Psoas muscle (tissue), 8 donors: ENCODE results near the gene ZC3HAV1. TPM values are rescaled to one million over a fixed set of nuclear protein-coding genes. Genes with fewer than 3 reads are reported as not detected.
A peak's percentile ranks its signal among the peaks of the same experiment; 100 is the strongest.
"Not testable (repeated sequence)": the region's sequence is repeated elsewhere in the genome, so short reads cannot be mapped to it uniquely, and the experiment has no call there.

Source experiments
- ATAC-seq, 4 donors: fragments of 200-7000 bp; cut with Tn5 transposase; one replicate each; pipeline ENCODE4 v1.9.1; 2020; ENCODE audit warnings: moderate library complexity in 3 of 4, mild to moderate bottlenecking in 2 of 4
- DNase-seq, 2 donors: peaks; one replicate each; pipeline ENCODE4 v3.0.0-alpha.2; 2020
- H3K27ac ChIP-seq: fragments of 200-600 bp; one replicate; pipeline ENCODE4 v1.8.0; 2022
- H3K27me3 ChIP-seq, 3 donors: fragments of 200-600 bp in 1 of 3; one replicate each; pipeline versions ENCODE4 v1.6.1 to v1.8.0; 2013 to 2022; ENCODE audit warnings: low read length in 2 of 3, mild to moderate bottlenecking in 2 of 3, moderate library complexity in 1 of 3; ENCODE audit not compliant: insufficient read depth in 3 of 3
- H3K36me3 ChIP-seq, 2 donors: fragments of 200-600 bp in 1 of 2; one replicate each; pipeline versions ENCODE4 v1.6.1 to v1.8.0; 2013 to 2022; ENCODE audit warnings: low read depth in 1 of 2, mild to moderate bottlenecking in 1 of 2, moderate library complexity in 1 of 2; ENCODE audit not compliant: insufficient read depth in 1 of 2
- H3K4me1 ChIP-seq: fragments of 200-600 bp; one replicate; pipeline ENCODE4 v1.8.0; 2022
- H3K4me3 ChIP-seq: fragments of 200-600 bp; one replicate; pipeline ENCODE4 v1.8.0; 2022; ENCODE audit warnings: mild to moderate bottlenecking
- H3K9me3 ChIP-seq: fragments of 200-600 bp; one replicate; pipeline ENCODE4 v1.8.0; 2022
- WGBS, 3 donors: extraction: QIAGEN DNeasy Blood & Tissue Kit; methylation state at CpG; one replicate each; pipeline versions ENCODE4 v1.1.6 to v1.1.7; 2013; 5-methylcytosine and 5-hydroxymethylcytosine counted together
- intact Hi-C, 2 donors: fragments of 100-400 bp; cut with DNase I; formaldehyde crosslinking; loops; one replicate each; pipeline versions ENCODE4 v1.11.0 to v1.14.2; 2022
- polyA plus RNA-seq, 3 donors: library from polyadenylated mRNA; stranded (reverse); fragments of 200-250 nt; gene quantifications; one replicate each; pipeline ENCODE4 v1.2.3, GENCODE V29; 2013
- total RNA-seq, 4 donors: library from RNA; stranded (reverse); fragmentation: NEBNext Ultra II Directional in 2 of 4; extraction: Animal tissue kit (Norgen Biotek cat#: 25700) in 2 of 4; gene quantifications; one replicate each; pipeline versions ENCODE4 v1.2.1 to v1.2.4, GENCODE V29; 2021 to 2023
- TF ChIP-seq, protein P1 (sequence below): fragments of 200-600 bp; IDR thresholded peaks from one replicate; pipeline ENCODE4 v1.8.0; 2022; ENCODE audit warnings: antibody characterized with exemption
- donor health status: healthy with polysubstance abuse.
- donor health status: DM: no; HTN: no; CAD: no; lungs with moderate emphysema.
- donor health status: Bipolar disorder and iron deficiency.
- donor health status: healthy.
- donor health status: DM: yes; HTN: yes; CAD: no.
- donor health status: DM: no; HTN: no; CAD: no.
- donor health status: DM: no; HTN: no; CAD: no.
- donor health status: DM: yes; HTN: yes; CAD: no.

Gene ZC3HAV1
- total and polyA plus RNA-seq, 7 donors: 1.6 to 5.3 (median 3.9) TPM

DNA sequence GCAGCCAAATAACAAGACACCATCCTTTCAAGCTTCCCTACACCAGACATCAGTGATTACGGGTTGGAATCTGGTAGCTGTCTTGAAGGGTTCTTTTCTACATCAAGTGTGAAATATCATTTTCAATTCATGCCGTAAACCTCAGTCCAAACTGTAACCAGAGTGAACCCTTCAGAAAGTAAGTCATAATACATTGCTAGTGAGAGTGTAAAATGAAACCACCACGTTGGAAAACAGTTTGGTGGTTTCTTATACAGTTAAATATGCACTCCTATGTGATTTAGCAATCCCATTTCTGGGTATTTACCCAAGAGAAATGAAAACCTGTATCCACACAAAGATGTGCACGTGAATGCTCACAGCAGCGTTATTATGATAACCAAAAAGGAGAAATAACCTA lies 48.1 kb downstream of the ZC3HAV1 start:
- TF ChIP-seq, protein P1, sequence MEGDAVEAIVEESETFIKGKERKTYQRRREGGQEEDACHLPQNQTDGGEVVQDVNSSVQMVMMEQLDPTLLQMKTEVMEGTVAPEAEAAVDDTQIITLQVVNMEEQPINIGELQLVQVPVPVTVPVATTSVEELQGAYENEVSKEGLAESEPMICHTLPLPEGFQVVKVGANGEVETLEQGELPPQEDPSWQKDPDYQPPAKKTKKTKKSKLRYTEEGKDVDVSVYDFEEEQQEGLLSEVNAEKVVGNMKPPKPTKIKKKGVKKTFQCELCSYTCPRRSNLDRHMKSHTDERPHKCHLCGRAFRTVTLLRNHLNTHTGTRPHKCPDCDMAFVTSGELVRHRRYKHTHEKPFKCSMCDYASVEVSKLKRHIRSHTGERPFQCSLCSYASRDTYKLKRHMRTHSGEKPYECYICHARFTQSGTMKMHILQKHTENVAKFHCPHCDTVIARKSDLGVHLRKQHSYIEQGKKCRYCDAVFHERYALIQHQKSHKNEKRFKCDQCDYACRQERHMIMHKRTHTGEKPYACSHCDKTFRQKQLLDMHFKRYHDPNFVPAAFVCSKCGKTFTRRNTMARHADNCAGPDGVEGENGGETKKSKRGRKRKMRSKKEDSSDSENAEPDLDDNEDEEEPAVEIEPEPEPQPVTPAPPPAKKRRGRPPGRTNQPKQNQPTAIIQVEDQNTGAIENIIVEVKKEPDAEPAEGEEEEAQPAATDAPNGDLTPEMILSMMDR: no peak
- ATAC-seq (no peak), DNase-seq (no peak)
- peaks cover 2 to 45% of the 10 kb centered on the region in 2 donors for H3K36me3 ChIP-seq
- no peaks in the 10 kb centered on the region for H3K27me3 ChIP-seq
- H3K4me3 ChIP-seq: no peak overlapping the region
- intact Hi-C loops: no loop called here
- no peaks in the 10 kb centered on the region for H3K4me1 ChIP-seq
- peak overlapping the region; percentile 37 for H3K27ac ChIP-seq
- H3K9me3 ChIP-seq: no peaks in the 10 kb centered on the region
- 52 to 64% (median 53%) methylated on average over 5 of the region's 5 CpGs for WGBS, 3 donors

DNA sequence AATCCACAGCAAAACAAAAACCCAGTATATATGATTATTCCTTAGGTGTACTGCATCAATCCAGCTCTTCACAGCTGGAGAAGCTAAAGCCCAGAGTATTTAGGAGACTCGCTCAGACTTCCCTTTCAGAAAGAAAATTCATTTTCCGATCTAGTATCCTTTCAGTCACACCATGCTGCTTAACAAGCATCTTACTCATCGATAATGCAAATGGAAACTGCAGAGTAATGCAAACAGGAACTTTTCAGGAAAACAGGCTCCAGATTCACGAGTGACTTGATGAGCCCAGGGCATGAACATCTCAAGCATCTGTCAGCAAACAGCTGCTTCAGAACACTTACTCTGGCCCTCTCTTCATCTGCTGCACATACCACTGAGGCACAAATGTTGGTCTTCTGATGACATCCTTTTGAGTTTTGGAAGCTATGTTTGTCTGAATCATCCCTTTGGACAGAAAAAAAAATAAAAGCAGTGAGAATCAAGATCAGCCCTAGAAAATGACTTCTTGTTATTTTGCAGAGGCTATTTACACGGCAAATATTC lies 48.8 kb downstream of the ZC3HAV1 start:
- no peaks in the 10 kb centered on the region for H3K27me3 ChIP-seq
- ATAC-seq (no peak), DNase-seq (no peak)
- TF ChIP-seq, protein P1: no peak
- H3K27ac ChIP-seq: peak overlapping the region; percentile 37
- H3K9me3 ChIP-seq: no peaks in the 10 kb centered on the region
- H3K36me3 ChIP-seq: peaks cover 2 to 44% of the 10 kb centered on the region in 2 donors
- H3K4me3 ChIP-seq: no peak overlapping the region
- H3K4me1 ChIP-seq: no peaks in the 10 kb centered on the region
- WGBS, 3 donors: 77% methylated on average over 5 of the region's 5 CpGs
- intact Hi-C loops: no loop called here

DNA sequence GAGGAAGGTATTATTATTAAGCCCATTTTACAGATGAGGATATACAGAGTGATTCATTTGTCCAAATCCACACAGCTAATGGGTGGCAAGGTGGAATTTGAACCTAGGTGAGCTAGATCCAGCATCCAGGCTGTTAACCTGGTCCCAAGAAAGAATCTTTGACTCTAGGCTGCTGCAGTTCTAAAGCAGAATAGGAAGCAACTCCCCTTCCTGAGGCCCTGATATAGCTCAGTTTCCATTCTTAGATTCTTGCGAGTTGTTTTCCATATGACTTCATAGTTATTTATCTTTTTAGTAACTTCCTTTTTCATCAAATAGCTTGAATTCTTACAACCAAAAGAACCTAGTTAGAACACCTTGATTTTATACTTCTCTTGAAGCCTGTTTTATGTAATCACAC lies 49.6 kb downstream of the ZC3HAV1 start:
- Histone ChIP-seq H3K9me3 (no peaks in the 10 kb centered on the region), H3K36me3 (peaks cover 0 to 40% of the 10 kb centered on the region in 2 donors), H3K4me1 (no peaks in the 10 kb centered on the region), H3K27ac (peak overlapping the region; percentile 67), H3K27me3 (no peaks in the 10 kb centered on the region), H3K4me3 (no peak overlapping the region)
- intact Hi-C loops: no loop called here
- TF ChIP-seq, protein P1: no peak
- DNase-seq (no peak), ATAC-seq (no peak)
- 65 to 69% (median 67%) methylated on average over 1 of the region's 1 CpG for WGBS, 3 donors

DNA sequence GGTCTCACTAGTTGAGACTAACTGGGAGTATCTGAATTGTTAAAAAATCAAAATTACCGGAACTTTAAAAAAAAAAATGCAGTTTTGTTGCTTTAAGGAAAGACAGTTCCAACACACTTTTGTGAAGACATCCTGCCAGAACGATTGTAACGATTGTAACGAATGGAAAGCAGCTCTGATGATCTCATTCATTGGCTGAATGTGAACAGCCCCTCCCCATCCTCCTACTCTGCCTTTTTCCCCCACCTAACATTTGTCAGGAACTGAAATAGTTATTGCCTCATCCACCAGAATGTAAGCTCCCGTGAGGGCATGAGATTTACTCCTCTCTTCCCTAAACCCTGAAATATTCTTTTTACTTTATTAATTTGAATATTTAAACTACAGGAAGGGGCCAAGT lies 50.6 kb downstream of the ZC3HAV1 start:
- no peaks in the 10 kb centered on the region for H3K9me3 ChIP-seq
- peak in 3 of 4 donors; percentile 40 to 54 (median 50) for ATAC-seq
- TF ChIP-seq, protein P1: no peak
- 33 to 41% (median 38%) methylated on average over 5 of the region's 5 CpGs for WGBS, 3 donors
- H3K4me3 ChIP-seq: no peak overlapping the region
- H3K27me3 ChIP-seq: no peaks in the 10 kb centered on the region
- peaks cover 0 to 38% of the 10 kb centered on the region in 2 donors for H3K36me3 ChIP-seq
- intact Hi-C loops: no loop called here
- DNase-seq: no peak
- no peaks in the 10 kb centered on the region for H3K4me1 ChIP-seq
- H3K27ac ChIP-seq: peak overlapping the region; percentile 67

DNA sequence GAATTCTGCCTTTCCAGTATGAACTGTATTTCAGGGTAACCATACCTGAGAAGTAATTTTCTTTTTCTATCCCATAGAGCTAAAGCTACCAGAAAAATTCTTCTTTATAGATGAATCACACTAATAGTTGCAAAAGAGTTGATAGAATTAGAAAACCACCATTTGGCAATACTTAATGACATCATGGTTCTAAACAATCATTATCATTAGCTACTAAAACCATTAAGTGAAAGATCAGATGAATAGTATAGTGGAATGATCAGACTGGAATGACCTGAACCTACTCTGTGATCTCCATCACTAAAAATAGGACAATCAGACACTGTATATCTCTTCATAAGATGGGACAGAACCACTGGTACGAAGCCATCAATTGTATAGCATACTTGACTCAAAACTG lies 53.8 kb downstream of the ZC3HAV1 start:
- no peaks in the 10 kb centered on the region for H3K9me3 ChIP-seq
- H3K27ac ChIP-seq: no peak overlapping the region
- peaks cover 0 to 47% of the 10 kb centered on the region in 2 donors for H3K36me3 ChIP-seq
- no peak overlapping the region for H3K4me3 ChIP-seq
- no peaks in the 10 kb centered on the region for H3K4me1 ChIP-seq
- no peak for ATAC-seq
- intact Hi-C loops: no loop called here
- TF ChIP-seq, protein P1: no peak
- WGBS, 3 donors: 93 to 100% (median 99%) methylated on average over 1 of the region's 1 CpG
- no peaks in the 10 kb centered on the region for H3K27me3 ChIP-seq
- no peak for DNase-seq

DNA sequence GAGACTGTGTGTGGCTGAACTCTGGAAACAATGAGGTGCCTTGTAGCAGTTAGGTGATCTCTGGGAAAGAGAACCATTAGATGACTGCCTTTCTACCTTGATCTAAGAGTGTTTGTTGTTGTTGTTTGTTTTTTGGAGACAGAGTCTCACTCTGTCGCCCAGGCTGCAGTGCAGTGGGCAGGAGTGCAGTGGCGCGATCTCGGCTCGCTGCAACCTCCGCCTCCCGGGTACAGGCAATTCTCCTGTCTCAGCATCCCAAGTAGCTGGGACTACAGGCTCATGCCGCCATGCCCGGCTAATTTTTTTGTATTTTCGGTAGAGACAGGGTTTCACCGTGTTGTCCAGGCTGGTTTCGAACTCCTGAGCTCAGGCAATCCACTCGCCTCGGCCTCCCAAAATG lies 54.9 kb downstream of the ZC3HAV1 start:
- WGBS, 3 donors: 95 to 98% (median 95%) methylated on average over 14 of the region's 14 CpGs
- H3K4me3 ChIP-seq, H3K27ac ChIP-seq, DNase-seq, intact Hi-C loops, ATAC-seq, H3K4me1 ChIP-seq, H3K9me3 ChIP-seq, H3K27me3 ChIP-seq: not testable (repeated sequence)
- H3K36me3 ChIP-seq: peaks cover 0 to 48% of the 10 kb centered on the region in 2 donors
